Measurements from ENCODE around the gene ANK3. TPM values are rescaled to one million over a fixed set of nuclear protein-coding genes. Genes with fewer than 3 reads are reported as not detected.

The ANK3 gene
- total RNA-seq, 2 experiments from 2014 or later, result 60.5 to 61.9 TPM

DNA sequence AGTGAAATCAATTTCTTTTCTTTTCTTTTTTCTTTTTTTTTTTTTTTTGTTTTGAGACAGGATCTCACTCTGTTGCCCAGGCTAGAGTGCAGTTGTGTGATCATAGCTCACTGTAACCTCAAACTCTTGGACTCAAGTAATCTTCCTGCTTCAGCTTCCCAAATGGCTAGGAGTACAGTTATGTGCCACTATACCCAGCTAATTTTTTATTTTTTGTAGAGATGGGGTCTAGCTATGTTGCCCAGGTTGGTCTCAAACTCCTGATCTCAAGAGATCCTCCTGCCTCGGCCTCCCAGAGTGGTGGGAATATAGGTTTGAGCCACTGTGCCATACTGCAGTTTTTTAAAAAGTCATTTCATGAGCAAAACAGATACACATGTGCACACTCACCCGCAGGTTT, 79.8 kb downstream of the ANK3 start:
- Mint-ChIP-seq H3K9me3 (no peaks in the 10 kb centered on the region), H3K4me1 (ENCODE audit: low read depth) (peaks cover 7% of the 10 kb centered on the region), H3K27me3 (no peaks in the 10 kb centered on the region), H3K4me3 (no peak overlapping the region), H3K36me3 (ENCODE audit: low read depth) (peaks cover 6% of the 10 kb centered on the region), H3K27ac (no peak overlapping the region)
- no peak overlapping the region for H3K4me3 ChIP-seq (ENCODE audit: low read length)
- no peaks in the 10 kb centered on the region for H3K36me3 ChIP-seq (ENCODE audit: insufficient read depth, low read length)
- DNase-seq, result no peak
- no peaks in the 10 kb centered on the region for H3K4me1 ChIP-seq (ENCODE audit: insufficient read depth, low read length)
- ChIA-PET POLR2A (interaction anchor here (0.6 to 1.0 kb wide), 2 partner anchors 16 to 382 kb away, joined by 4 to 6 read pairs; no protein-coding TSS in a partner anchor), CTCF (no interaction called here)
- intact Hi-C loops (cut with DNase I, micrococcal nuclease), result no loop called here
- H3K27me3 ChIP-seq (ENCODE audit: control insufficient read depth in 1 of 2, insufficient read depth in 2 of 2, low read length in 2 of 2), result no peaks in the 10 kb centered on the region
- no peak for ATAC-seq (ENCODE audit: poor library complexity)
- H3K27ac ChIP-seq (ENCODE audit: low read depth in 1 of 2, low read length in 2 of 2), result no peak overlapping the region
- H3K9me3 ChIP-seq (ENCODE audit: control insufficient read depth in 1 of 2, insufficient read depth in 1 of 2, low read length in 2 of 2), result no peaks in the 10 kb centered on the region
- TF ChIP-seq CTCF (IDR thresholded peaks at IDR 0.05), result no peak

- DNase-seq (no peak), ATAC-seq (ENCODE audit: poor library complexity) (no peak)
- Mint-ChIP-seq H3K27me3 (no peaks in the 10 kb centered on the region), H3K4me3 (no peak overlapping the region), H3K9me3 (no peaks in the 10 kb centered on the region), H3K4me1 (ENCODE audit: low read depth) (peaks cover 2% of the 10 kb centered on the region), H3K27ac (no peak overlapping the region), H3K36me3 (ENCODE audit: low read depth) (peaks cover 6% of the 10 kb centered on the region)
- Histone ChIP-seq H3K27ac (ENCODE audit: low read depth in 1 of 2, low read length in 2 of 2) (no peak overlapping the region), H3K4me3 (ENCODE audit: low read length) (no peak overlapping the region), H3K4me1 (ENCODE audit: insufficient read depth, low read length) (no peaks in the 10 kb centered on the region), H3K27me3 (ENCODE audit: control insufficient read depth in 1 of 2, insufficient read depth in 2 of 2, low read length in 2 of 2) (no peaks in the 10 kb centered on the region), H3K36me3 (ENCODE audit: insufficient read depth, low read length) (no peaks in the 10 kb centered on the region), H3K9me3 (ENCODE audit: control insufficient read depth in 1 of 2, insufficient read depth in 1 of 2, low read length in 2 of 2) (no peaks in the 10 kb centered on the region)
- TF ChIP-seq CTCF (IDR thresholded peaks at IDR 0.05), result no peak
- ChIA-PET CTCF (no interaction called here), POLR2A (interaction anchor here (0.6 to 1.0 kb wide), 2 partner anchors 16 to 381 kb away, joined by 4 to 6 read pairs; no protein-coding TSS in a partner anchor)
- intact Hi-C loops (cut with DNase I, micrococcal nuclease), result no loop called here
Measured at GRCh38 chr10:60309371-60309770, 80.3 kb downstream of the ANK3 start.

GRCh38 chr10:60305380-60305892, 84.2 kb downstream of the ANK3 start:
- no peaks in the 10 kb centered on the region for H3K36me3 ChIP-seq (ENCODE audit: insufficient read depth, low read length)
- Mint-ChIP-seq H3K36me3 (ENCODE audit: low read depth) (no peaks in the 10 kb centered on the region), H3K9me3 (no peaks in the 10 kb centered on the region), H3K4me1 (ENCODE audit: low read depth) (no peaks in the 10 kb centered on the region), H3K27ac (no peak overlapping the region), H3K4me3 (no peak overlapping the region), H3K27me3 (no peaks in the 10 kb centered on the region)
- H3K4me3 ChIP-seq (ENCODE audit: low read length), result no peak overlapping the region
- no peak for DNase-seq
- POLR2A ChIA-PET, result no interaction called here
- no peaks in the 10 kb centered on the region for H3K4me1 ChIP-seq (ENCODE audit: insufficient read depth, low read length)
- TF ChIP-seq CTCF (IDR thresholded peaks at IDR 0.05), result no peak
- ATAC-seq (ENCODE audit: poor library complexity), result no peak
- CTCF ChIA-PET, result no interaction called here
- H3K27me3 ChIP-seq (ENCODE audit: control insufficient read depth in 1 of 2, insufficient read depth in 2 of 2, low read length in 2 of 2), result no peaks in the 10 kb centered on the region
- H3K9me3 ChIP-seq (ENCODE audit: control insufficient read depth in 1 of 2, insufficient read depth in 1 of 2, low read length in 2 of 2), result no peaks in the 10 kb centered on the region
- intact Hi-C loops (cut with DNase I, micrococcal nuclease), result no loop called here
- H3K27ac ChIP-seq (ENCODE audit: low read depth in 1 of 2, low read length in 2 of 2), result no peak overlapping the region
